ENCODE measurements around the gene DPP7.

The DPP7 gene

GRCh38 chr9:137114613-137115393, at the start of gene DPP7:
TSS of gene DPP7 (minus strand) at chr9:137114733. CDS start at chr9:137114713, 20 bp downstream.
- DNase-seq (ENCODE audit: low read depth): no peak

- DNase-seq (ENCODE audit: low read depth): no peak
Measured at GRCh38 chr9:137163805-137164204, 49.3 kb upstream of the DPP7 start.

DNA sequence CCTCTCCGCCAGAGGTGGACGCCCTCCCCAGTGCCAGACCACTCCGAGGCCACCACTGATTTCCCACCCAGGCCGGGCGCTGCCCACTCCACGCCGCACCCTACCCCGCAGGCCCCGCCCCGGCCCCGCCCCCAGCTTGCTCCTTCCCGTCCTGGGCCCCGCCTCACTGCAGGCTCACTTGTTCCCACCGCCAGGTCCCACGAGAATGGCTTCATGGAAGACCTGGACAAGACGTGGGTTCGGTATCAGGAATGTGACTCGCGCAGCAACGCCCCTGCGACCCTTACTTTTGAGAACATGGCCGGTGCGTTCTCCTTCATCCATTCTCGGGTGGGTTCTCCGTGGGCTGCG, 48.8 kb upstream of the DPP7 start:
- DNase-seq (ENCODE audit: low read depth): no peak

GRCh38 chr9:137162505-137163364, 48.2 kb upstream of the DPP7 start:
- no peak for DNase-seq (ENCODE audit: low read depth)

- DNase-seq (ENCODE audit: low read depth): no peak
Measured at GRCh38 chr9:137161558-137162486, 47.3 kb upstream of the DPP7 start.

GRCh38 chr9:137160716-137161557, 46.4 kb upstream of the DPP7 start:
- no peak for DNase-seq (ENCODE audit: low read depth)

- DNase-seq (ENCODE audit: low read depth): no peak
Measured at GRCh38 chr9:137160054-137160425, 45.5 kb upstream of the DPP7 start.

DNA sequence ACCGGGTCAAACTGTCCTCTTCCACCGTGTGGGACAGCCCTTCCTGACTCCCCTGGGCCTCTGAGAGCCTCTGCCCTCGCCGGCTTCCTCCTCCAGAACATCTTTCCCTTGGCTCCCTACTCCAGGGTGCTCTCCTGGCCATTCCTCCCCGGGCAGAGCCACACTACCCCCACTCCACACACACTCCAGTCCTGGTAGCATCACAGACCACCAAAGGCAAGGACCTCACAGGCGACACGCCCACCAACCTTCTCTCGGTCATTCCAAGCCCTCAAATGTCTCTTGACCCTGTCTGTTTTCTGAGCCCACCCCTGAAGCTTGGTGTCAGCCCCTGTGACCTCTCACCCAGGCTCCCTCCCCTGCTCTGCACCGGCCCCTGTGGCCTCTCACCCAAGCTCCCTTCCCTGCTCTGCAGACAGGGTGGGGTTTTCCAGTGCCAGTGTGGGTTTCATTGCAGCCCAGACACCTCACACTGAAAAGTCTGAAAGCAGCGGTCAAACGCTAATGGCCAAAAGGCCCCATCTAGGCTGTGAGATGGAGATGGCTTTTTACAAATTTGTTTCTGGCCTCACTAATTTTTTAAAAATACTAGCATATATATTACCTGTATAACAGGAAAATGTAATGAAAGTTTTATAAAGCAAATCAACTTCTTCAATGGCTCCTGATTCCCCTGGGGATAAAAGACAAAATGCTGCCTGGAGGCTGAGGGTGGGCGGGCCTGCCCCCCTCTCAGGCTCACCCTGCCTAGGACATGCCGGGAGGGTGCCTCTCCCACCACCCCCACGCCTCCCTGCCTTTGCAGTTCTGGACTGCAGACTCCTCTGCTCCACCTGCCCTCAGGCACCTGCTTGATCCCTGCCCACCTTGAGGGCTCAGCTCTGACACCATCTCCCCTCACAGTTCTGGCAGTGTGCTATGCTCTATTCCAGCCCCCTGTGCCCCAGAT, 44.8 kb upstream of the DPP7 start:
- DNase-seq (ENCODE audit: low read depth): no peak

- DNase-seq (ENCODE audit: low read depth): no peak
Measured at GRCh38 chr9:137158625-137159024, 44.1 kb upstream of the DPP7 start.

DNA sequence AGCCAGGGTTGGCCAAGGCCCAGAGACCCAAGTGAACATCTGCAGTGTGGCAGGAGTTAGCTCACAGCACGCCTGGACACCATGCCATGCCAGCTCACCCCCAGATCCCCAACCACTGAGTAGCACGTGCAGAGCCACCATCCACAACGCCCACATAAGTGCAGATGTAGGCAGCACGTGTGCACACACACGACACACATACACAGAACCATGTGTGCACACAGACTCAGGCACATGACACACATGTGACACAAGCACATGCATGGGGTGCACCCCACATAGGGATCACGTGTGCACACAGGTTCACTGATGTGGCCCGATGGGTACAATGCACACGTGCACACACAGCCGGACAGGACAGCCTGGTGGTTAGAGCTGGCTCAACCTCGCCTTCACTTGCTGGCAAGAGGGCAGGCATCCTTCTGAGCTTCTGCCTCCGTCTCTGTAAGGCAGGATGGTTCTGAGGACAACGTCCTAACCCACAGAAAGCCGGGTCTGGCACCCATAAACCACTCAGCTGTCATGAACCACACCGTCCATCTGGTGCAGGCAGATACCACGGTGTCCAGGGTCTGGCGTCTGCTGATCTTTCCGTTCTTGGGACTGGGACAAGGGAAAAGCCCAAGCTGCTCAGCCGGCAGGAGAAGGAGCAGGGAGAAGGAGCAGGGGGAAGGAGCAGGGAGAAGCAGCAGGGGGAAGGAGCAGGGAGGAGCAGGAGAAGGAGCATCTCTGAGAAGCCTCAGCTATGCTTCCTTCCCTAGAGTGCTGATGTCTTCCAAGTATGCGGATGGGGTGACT, 43.3 kb upstream of the DPP7 start:
- no peak for DNase-seq (ENCODE audit: low read depth)

- no peak for DNase-seq (ENCODE audit: low read depth)
Measured at GRCh38 chr9:137156567-137157375, 42.2 kb upstream of the DPP7 start.

DNA sequence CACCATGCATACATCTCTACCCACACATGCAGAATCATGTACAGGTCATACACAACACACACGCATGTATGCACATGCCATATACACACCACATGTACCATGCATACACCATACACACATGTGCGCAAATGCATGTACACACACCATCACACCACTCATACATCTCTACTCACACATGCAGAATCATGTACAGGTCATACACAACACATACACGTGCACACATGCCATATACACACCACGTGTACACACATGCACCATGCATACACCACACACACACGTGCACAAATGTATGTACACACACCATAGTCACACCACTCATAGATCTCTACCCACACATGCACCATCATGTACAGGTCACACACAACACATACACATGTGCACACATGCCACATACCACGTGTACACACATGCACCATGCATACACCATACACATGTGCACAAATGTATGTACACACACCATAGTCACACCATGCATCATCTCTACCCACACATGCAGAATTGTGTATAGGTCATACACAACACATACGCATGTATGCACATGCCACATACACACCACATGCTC, 38.4 kb upstream of the DPP7 start:
- DNase-seq (ENCODE audit: low read depth): no peak

GRCh38 chr9:137150617-137151457, 36.3 kb upstream of the DPP7 start:
- DNase-seq (ENCODE audit: low read depth): no peak

DNA sequence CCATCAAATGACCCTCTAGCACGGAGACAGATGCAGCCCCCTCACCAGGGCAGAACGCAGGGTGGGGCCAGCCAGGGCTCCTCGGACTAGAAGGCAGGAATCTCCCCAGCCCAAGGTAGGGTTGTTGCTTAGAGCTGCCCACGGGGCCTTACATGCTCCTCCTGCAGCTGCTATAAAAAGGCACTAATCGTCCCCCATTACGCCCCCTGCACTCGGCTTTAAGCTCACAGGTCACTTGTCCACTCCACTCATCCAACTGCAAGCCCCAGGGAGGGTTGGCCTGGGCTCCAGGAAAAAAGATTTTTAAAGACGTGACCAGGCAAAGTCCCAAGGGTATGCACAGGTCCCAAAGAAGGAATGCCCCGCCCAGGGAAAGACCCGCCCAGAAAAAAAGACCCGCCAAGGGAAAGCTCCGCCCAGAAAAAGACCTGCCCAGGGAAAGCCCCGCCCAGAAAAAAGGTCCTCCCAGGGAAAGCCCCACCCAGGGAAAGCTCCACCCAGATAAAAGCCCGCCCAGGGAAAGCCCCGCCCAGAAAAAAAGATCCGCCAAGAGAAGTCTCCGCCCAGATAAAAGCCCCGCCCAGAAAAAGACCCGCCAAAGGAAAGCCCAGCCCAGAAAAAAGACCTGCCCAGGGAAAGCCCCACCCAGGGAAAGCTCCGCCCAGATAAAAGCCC, 35.5 kb upstream of the DPP7 start:
- no peak for DNase-seq (ENCODE audit: low read depth)

DNA sequence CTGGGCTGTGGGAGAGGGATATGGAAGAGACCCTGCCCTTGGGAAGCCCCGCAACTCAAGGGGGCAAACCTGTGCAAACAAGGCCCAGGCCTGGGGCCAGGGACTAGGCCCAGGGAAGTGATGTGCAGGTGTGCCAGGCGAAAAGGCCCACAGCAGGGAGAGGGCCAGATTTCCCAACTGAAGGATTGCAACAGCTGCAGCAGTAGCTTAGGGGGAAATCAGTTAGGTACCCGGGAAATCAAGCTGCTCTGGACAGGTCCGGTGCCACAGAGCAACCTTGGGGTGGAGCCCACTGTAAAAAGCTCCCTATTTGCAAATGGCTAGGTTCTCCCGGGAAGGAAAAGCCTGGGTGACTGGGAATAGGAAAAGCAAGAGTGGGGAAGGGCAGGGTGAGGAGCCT, 34.8 kb upstream of the DPP7 start:
- DNase-seq (ENCODE audit: low read depth): no peak

DNA sequence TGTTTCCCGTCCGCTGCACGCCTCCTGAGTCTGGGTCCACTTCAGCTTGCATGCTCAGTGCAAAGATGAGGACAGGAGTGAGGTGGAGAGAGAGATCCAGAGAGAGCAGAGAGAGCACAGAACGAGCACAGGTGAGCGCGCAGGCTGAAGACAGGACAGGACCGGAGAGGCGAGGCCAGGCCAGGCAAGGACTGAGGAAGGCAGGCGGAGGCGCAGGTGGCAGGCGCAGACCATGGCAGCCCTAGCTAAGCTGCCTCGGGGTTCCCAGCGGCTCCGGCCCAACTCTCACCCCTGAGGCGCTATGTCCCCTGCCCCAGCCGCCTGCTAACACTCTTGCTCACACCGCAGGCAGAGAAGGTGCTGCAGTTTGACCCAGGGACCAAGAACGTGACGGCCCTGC, 34.1 kb upstream of the DPP7 start:
- DNase-seq (ENCODE audit: low read depth): no peak

DNA sequence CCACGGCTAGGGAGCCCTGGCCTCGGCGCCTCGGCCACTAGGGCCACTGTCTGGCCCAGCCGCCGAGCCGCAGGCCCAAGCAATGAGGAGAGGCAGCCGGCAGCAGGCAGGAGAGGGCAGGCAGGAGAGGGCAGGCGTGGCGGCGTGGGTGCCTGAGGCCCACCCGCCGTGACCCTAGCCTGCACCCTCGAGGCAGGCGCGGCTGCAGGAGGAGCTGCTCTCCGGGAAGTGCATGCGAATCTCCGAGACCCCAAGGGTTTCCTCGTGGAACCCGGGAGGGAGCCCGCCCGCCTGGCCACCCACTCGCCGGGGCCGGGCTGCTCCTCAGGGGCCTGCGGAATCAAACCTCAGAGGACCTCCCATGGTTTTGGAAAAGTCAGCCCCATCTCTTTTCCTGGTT, 33.7 kb upstream of the DPP7 start:
- DNase-seq (ENCODE audit: low read depth): no peak
